ENCODE data around the gene LPO.

LPO gene

GRCh38 chr17:58238147-58238634 lies at the start of gene LPO:
LPO (plus strand) TSS chr17:58238584; CDS start chr17:58242980, 4,396 bp downstream.
- no peak for DNase-seq (ENCODE audit: low read depth)

- DNase-seq (ENCODE audit: low read depth): no peak
These were observed 48.8 kb upstream of the LPO start for GRCh38 chr17:58189436-58190146.

GRCh38 chr17:58191241-58191896 lies 47.0 kb upstream of the LPO start:
- no peak for DNase-seq (ENCODE audit: low read depth)

- DNase-seq (ENCODE audit: low read depth): no peak
These were observed 45.8 kb upstream of the LPO start, which contains the start of gene EPX for GRCh38 chr17:58192612-58193011. EPX (plus strand) TSS chr17:58192726; CDS start chr17:58192847, 121 bp downstream.

DNA sequence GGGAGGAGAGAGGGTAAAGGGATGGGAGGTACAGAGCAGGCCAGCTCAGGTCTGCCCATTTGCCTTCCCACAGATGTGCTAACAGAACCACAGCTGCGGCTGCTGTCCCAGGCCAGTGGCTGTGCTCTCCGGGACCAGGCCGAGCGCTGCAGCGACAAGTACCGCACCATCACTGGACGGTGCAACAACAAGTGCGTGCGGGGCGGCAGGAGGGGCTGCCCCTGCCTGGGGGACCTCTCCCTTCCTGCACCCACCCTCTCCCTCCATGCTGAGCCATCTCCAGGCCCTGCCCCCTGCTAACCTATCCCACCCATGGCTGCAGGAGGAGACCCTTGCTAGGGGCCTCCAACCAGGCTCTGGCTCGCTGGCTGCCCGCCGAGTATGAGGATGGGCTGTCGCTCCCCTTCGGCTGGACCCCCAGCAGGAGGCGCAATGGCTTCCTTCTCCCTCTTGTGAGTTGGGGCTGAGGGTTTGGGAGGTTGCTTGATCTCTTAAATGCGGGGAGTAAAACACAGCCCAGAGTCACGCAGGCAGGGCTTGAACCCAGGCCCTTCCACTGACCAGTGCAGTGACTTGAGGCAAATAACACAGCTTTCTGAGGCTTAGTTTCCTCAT lies 44.6 kb upstream of the LPO start:
- DNase-seq (ENCODE audit: low read depth): no peak

DNA sequence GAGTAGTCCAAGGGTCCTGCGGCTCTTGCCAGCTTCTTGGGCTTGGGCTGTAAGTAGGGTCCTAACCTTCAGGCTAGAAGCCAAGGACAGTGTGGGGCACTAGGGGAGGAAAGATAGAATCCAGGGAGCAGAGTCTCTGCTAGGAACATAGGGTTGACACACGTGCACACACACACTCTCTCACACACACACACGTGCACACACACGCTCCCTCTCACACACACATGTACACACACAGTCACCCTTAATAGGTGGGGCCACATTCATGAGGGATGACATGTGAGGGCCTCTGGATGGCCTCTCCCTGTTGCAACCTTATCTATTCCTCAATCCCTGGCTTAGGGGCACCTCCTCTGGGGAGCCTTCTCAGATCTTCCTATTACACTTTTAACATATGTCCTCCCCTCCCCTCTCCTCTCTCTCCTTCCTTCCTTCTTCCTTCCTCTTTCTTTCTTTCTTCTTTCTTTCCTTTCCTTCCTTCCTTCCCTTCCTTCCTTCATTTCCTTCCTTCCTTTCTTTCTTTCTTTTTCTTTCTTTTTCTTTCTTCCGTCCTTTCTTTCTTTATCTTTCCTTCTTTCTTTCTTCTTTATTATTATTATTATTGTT lies 42.8 kb upstream of the LPO start:
- DNase-seq (ENCODE audit: low read depth): no peak

- DNase-seq (ENCODE audit: low read depth): no peak
These were observed 41.8 kb upstream of the LPO start for GRCh38 chr17:58196610-58197009.

- peak; percentile 37 for DNase-seq (ENCODE audit: low read depth)
These were observed 38.3 kb upstream of the LPO start for GRCh38 chr17:58200024-58200633.

DNA sequence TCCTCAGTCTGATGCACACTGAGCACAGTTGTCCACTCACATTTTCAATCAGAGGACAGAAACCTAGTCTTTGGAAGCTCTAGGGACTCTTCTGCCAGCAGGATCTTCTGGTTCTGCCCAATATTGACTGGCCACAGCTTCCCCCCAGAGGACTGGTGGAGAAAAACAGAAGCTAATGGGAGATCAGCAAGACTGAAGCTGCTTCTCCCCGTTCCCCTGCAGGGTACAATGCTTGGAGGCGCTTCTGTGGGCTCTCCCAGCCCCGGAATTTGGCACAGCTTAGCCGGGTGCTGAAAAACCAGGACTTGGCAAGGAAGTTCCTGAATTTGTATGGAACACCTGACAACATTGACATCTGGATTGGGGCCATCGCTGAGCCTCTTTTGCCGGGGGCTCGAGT lies 35.5 kb upstream of the LPO start:
- DNase-seq (ENCODE audit: low read depth): no peak

DNA sequence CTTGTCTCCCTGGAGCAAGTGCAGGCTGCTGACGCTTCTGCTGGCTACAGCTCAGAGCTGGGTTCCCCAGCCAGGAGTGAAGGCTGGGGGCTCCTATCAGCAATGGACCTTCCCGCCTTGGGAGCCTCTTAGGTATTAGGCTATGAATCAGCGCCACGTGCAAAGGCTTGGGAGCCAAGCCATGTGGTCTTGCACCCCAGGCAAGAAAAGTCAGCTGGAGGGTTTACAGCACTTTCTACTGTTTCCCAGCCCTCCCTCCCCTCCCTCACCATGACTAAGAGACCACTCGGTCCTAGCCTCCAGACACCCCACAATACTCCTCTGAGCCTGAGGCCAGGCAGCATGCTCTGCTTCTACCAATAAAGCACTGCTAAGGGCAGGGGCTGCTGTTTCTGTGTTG lies 33.6 kb upstream of the LPO start:
- no peak for DNase-seq (ENCODE audit: low read depth)

DNA sequence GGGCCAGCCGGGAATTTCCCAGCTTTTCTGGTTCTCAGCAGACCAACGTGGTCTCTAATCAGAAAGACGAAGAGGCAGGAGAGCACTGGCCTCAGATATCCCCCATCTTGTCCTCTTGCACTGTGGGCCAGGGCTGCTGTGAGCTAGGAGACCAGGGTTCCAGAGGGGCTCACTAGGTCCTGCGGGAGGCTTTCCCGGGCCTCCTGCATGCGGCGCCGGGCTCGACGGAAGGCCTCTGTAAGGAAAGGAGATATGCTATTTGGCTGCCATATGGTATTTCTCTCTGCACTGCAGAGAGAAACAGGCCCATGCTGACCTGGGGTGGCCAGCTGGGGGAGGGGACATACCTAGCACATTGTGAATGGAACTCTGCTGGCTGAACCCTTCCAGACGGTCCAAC lies 32.4 kb upstream of the LPO start:
- DNase-seq (ENCODE audit: low read depth): no peak

GRCh38 chr17:58207451-58207850 lies 30.9 kb upstream of the LPO start:
- no peak for DNase-seq (ENCODE audit: low read depth)

DNA sequence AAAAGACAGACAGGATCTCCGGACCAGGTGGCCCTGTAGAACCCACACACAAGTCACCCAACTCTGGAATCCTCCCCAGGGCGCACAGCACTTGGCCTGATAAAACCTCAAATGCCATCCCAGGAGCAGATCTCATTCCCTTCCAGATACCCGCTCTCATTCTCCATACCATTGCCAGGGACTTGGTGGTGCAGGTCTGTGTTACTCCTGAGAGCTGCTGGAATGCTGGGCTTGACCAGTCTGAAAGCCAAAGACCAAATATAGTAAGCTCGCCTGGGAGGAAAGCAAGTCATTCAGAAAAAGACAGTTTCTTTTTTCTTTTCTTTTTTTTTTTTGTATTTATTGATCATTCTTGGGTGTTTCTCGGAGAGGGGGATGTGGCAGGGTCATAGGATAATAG lies 30.0 kb upstream of the LPO start:
- DNase-seq (ENCODE audit: low read depth): no peak

GRCh38 chr17:58210922-58211321 lies 27.5 kb upstream of the LPO start:
- no peak for DNase-seq (ENCODE audit: low read depth)

DNA sequence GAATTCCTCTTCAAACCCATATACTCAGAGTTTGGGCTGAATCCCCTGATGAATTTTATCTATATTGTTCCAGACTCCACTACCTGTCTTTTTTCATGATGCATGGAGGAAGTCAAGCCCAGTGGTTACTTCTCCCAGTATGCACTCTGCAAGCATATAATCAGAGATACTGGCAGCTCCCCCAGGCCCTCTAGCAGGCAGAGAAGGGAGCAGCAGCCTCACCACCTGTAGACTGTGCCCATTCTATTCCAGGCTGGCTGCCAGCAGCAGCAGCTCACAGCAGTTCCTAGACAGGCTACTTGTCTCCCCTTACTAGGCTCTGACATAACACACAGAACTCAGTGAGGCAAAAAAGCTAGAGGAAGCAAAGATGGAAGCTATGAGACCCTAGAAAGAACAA lies 22.7 kb upstream of the LPO start:
- DNase-seq (ENCODE audit: low read depth): no peak

DNA sequence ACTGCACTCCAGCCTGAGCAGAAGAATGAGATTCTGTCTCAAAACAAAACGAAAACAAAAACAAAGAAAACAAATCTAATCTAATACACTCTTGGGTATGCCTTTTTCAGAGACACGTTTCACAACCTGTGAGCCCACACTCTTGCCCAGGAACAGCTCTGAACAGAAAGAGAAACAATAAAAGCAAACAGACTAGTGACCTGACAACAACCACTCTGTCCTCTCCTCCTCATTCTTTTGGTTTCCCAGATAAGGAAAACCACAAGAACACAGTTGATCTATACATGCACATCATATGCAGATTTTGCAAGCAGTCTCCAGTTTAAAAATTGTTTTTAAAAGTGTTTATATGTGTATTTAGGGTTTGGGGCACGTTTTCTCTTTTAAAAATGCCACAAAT lies 20.6 kb upstream of the LPO start:
- DNase-seq (ENCODE audit: low read depth): no peak

- DNase-seq (ENCODE audit: low read depth): peak; percentile 94
These were observed 19.2 kb upstream of the LPO start, which contains the start of gene MKS1 for GRCh38 chr17:58219007-58219788. MKS1 (minus strand) TSS chr17:58219255; CDS start chr17:58219230, 25 bp downstream.

DNA sequence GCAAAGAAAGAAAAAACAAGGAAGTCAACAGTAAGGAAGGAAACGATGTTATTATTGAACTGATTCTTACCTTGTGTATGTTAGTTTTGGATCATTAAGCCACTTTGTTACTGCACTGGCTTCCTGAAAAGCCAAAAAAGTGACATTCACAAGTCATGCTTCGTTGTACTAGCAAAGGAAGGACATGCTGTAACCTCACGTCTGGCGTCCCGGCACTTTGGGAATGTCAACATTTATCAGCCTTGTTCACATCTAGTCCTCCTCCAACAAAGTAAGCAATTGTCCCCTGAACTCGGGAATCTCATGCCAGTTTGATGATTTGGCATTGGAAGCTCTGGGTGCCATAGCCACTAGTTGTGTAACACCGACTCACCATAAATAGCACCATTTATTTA lies 18.6 kb upstream of the LPO start:
- DNase-seq (ENCODE audit: low read depth): no peak

DNA sequence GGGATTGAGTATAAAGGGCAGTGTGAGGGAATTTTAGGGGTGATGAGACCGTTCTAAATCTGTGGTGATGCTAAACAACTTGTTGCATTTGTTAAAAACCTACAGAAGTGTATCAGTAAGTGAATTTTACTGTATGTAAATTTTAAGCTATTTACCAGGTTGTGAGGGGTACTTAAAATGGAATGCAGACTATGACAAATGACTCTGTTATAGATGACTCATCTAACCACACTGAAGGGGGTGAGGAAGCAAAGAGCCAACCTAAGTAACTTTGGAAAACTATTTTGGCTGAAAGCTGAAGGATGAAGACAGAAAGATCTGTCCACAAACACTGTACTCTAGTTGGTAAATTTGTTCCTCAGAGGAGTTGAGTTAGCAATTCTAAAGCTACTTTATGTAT lies 14.1 kb upstream of the LPO start:
- DNase-seq (ENCODE audit: low read depth): no peak

GRCh38 chr17:58227733-58228132 lies 10.7 kb upstream of the LPO start:
- DNase-seq (ENCODE audit: low read depth): no peak

DNA sequence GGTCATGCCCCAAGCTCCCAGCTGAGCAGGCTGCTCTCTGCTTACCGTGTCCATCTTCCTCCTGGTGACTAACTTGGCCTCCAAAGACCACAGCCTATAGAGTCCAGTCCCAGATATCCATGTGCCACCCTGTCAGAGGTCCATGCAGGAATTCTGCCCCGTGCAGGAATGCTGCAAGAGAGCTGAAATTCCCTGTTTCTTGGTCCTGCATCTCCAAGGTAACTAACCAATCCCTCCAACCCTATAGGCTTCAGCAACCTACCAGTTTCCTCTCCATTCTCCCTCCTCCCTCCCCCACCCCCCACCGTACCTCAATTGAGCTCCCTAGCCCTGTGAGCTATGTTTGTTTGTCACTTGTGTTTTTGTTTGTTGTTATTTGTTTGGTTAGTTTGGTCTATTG lies 9.7 kb upstream of the LPO start:
- no peak for DNase-seq (ENCODE audit: low read depth)
